GM12873 (cell line): ENCODE results near the gene TNP1.

Experiments
- CTCF ChIP-seq: IDR thresholded peaks from 2 replicates; pipeline ENCODE4 v1.5.1; 2012; ENCODE audit warnings: low read depth, mild to moderate bottlenecking, moderate library complexity, low read length, control low read depth; ENCODE audit not compliant: insufficient read depth; ENCODE audit errors: missing control alignments

TNP1 gene

GRCh38 chr2:216819766-216820165, 40.1 kb downstream of the TNP1 start:
- TF ChIP-seq CTCF, result no peak

DNA sequence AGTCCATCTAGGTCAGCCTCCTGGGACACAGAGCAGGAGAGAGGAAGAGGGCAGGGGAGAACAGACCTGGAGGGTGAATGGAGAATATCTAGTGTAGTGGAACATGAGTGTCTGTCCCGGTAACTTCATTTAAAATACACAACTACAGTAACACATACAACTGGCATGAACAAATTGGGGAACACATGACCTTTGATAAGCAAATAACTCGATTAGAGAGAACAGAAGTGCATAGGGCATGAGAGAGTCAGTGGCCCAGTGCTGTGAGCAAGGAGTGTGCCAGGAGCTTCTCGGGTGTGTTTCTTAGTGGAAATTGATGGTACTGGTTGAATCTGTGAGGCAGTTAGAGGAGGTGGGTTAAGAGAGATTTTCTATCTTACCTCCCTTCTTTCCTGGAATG, 40.8 kb downstream of the TNP1 start:
- no peak for TF ChIP-seq CTCF

DNA sequence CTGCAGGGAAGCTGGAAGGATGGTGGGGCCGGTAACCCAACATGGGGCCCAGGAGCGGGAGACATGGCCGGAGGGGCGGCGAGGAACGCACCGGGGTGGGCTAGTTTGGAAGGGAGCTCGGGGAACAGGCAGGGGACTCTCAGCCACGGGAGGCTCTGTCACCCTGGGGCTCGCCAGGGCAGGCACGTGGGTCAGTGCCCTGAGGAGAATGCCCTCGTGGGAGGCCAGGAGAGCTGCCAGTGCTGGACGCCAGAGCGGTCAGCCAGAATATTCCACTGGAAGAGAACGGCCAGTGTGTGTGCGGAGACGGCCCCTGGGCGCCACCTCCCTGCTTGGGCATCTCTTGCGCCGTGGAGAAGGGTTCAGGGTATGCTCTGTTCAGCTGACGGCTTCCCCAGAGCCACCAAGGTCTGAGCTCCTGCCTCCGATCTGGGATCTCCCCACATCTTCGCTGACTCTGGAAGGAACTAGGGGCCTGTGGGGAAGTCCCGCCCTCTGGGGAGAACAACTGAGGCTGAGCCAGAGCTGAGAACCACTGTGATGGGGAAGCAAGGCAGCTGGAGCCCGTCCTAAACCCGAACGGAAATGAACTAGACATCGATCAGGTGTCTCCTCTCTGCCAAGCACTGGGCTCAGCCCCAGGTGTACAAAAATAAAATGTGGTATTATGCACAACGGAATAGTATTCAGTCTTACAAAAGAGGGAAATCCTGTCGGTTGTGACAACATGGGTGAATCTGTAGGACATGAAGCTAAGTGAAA, 49.3 kb downstream of the TNP1 start:
- no peak for TF ChIP-seq CTCF
